ENCODE data around the gene CENPX.

CENPX gene

GRCh38 chr17:82054351-82055022, 31.8 kb upstream of the CENPX start:
- no peak for ATAC-seq
- TF ChIP-seq TSHZ2 (CRISPR knock-in tag; IDR thresholded peaks at IDR 0.05) (no peak), ZNF70 (CRISPR knock-in tag; IDR thresholded peaks at IDR 0.05) (no peak), SNAI2 (CRISPR knock-in tag; IDR thresholded peaks at IDR 0.05) (no peak), OSR1 (CRISPR knock-in tag; IDR thresholded peaks at IDR 0.05) (no peak), RARB (CRISPR knock-in tag; IDR thresholded peaks at IDR 0.05) (no peak)
- TF ChIP-seq, protein P1, sequence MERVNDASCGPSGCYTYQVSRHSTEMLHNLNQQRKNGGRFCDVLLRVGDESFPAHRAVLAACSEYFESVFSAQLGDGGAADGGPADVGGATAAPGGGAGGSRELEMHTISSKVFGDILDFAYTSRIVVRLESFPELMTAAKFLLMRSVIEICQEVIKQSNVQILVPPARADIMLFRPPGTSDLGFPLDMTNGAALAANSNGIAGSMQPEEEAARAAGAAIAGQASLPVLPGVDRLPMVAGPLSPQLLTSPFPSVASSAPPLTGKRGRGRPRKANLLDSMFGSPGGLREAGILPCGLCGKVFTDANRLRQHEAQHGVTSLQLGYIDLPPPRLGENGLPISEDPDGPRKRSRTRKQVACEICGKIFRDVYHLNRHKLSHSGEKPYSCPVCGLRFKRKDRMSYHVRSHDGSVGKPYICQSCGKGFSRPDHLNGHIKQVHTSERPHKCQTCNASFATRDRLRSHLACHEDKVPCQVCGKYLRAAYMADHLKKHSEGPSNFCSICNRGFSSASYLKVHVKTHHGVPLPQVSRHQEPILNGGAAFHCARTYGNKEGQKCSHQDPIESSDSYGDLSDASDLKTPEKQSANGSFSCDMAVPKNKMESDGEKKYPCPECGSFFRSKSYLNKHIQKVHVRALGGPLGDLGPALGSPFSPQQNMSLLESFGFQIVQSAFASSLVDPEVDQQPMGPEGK (CRISPR knock-in tag; IDR thresholded peaks at IDR 0.05; ENCODE audit: borderline replicate concordance): no peak
- TF ChIP-seq, protein P2, sequence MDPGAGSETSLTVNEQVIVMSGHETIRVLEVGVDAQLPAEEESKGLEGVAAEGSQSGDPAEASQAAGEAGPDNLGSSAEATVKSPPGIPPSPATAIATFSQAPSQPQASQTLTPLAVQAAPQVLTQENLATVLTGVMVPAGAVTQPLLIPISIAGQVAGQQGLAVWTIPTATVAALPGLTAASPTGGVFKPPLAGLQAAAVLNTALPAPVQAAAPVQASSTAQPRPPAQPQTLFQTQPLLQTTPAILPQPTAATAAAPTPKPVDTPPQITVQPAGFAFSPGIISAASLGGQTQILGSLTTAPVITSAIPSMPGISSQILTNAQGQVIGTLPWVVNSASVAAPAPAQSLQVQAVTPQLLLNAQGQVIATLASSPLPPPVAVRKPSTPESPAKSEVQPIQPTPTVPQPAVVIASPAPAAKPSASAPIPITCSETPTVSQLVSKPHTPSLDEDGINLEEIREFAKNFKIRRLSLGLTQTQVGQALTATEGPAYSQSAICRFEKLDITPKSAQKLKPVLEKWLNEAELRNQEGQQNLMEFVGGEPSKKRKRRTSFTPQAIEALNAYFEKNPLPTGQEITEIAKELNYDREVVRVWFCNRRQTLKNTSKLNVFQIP (CRISPR knock-in tag; IDR thresholded peaks at IDR 0.05; ENCODE audit: borderline replicate concordance, low read depth): no peak

DNA sequence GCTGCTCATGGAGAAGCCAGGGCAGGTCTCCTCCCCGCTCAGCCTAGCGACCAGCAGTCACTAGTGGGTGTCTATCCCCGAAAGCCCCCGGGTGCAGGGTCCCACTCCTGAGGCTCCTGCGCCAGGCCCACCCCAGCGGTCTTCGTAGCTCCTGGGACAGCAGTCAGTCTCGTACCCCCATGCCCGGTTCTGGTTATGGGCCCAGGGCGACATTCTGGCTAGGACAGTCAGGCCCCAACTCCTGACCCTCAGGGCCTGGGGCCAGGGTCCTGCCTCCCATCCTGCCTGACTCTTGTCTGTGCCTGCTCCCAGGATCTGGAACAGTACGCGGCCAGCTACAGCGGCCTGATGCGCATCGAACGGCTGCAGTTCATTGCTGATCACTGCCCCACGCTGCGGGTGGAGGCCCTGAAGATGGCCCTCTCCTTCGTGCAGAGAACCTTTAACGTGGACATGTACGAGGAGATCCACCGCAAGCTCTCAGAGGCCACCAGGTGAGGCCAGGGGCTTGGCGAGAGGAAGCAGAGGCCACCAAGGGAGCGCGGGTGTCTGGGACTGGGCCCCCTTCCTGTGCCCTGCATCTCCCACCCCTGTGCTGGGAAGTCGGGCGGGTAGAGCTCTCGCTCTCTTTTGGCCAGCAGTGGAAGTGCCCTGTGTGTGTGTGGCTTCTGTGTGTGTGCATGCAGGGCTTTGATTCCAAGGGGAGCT, 31.0 kb upstream of the CENPX start:
- ATAC-seq: no peak
- no peak for TF ChIP-seq TCF4 (CRISPR knock-in tag; IDR thresholded peaks at IDR 0.05; ENCODE audit: borderline replicate concordance)
- TF ChIP-seq GLIS3 (CRISPR knock-in tag; IDR thresholded peaks at IDR 0.05): no peak
- no peak for TF ChIP-seq SNAI2 (CRISPR knock-in tag; IDR thresholded peaks at IDR 0.05)
- no peak for TF ChIP-seq ZFP3 (CRISPR knock-in tag; IDR thresholded peaks at IDR 0.05)
- TF ChIP-seq CSRNP3 (CRISPR knock-in tag; IDR thresholded peaks at IDR 0.05): no peak
- TF ChIP-seq ZNF565 (CRISPR knock-in tag; conservative IDR thresholded peaks at IDR 0.05; ENCODE audit: low read depth): no peak
- TF ChIP-seq, protein P1 (CRISPR knock-in tag; IDR thresholded peaks at IDR 0.05; ENCODE audit: borderline replicate concordance): no peak
- no peak for TF ChIP-seq ISL1 (CRISPR knock-in tag; IDR thresholded peaks at IDR 0.05)
- TF ChIP-seq RARB (CRISPR knock-in tag; IDR thresholded peaks at IDR 0.05): no peak
- TF ChIP-seq, protein P2 (CRISPR knock-in tag; IDR thresholded peaks at IDR 0.05; ENCODE audit: borderline replicate concordance, low read depth): no peak
- TF ChIP-seq BACH2 (CRISPR knock-in tag; IDR thresholded peaks at IDR 0.05; ENCODE audit: borderline replicate concordance): no peak
- TF ChIP-seq TSHZ2 (CRISPR knock-in tag; IDR thresholded peaks at IDR 0.05): no peak
- no peak for TF ChIP-seq ZNF8 (CRISPR knock-in tag; IDR thresholded peaks at IDR 0.05)
- TF ChIP-seq ZFP30 (CRISPR knock-in tag; IDR thresholded peaks at IDR 0.05): no peak
- no peak for TF ChIP-seq ZNF70 (CRISPR knock-in tag; IDR thresholded peaks at IDR 0.05)
- TF ChIP-seq ARNTL (CRISPR knock-in tag; IDR thresholded peaks at IDR 0.05; ENCODE audit: borderline replicate concordance, low read depth): no peak
- TF ChIP-seq PPARA (CRISPR knock-in tag; IDR thresholded peaks at IDR 0.05; ENCODE audit: borderline replicate concordance): no peak
- no peak for TF ChIP-seq CSDC2 (CRISPR knock-in tag; IDR thresholded peaks at IDR 0.05)
